Endothelial cell of umbilical vein (primary cell): ENCODE data around the gene DIP2C. TPM values are rescaled to one million over a fixed set of nuclear protein-coding genes. Genes with fewer than 3 reads are reported as not detected.

Experiments used
- BruUV-seq: library from RNA; stranded (reverse); fragments of 400-500 nt; replicated peaks from 2 replicates; lab custom pipeline; 2021; lab: Mats Ljungman, UMichigan
- CTCF ChIA-PET: fragments of 300-600, 350-600 bp; sonication (Branson Sonifier 250); formaldehyde crosslinking; loops from one replicate; lab custom pipeline; 2021; ENCODE audit warnings: antibody characterized with exemption, inconsistent platforms; lab: Charles Lee
- POLR2A ChIA-PET: fragments of 300-600, 350-600 bp; sonication (Branson Sonifier 250); formaldehyde crosslinking; loops from one replicate; lab custom pipeline; 2021; ENCODE audit warnings: antibody characterized with exemption, inconsistent platforms; lab: Charles Lee
- DNase-seq: peaks from one replicate; pipeline ENCODE4 v3.0.0-alpha.2; 2011; ENCODE audit warnings: low read depth, low spot score
- FAIRE-seq: peaks from 2 replicates; lab custom pipeline; 2011; peaks lifted over from hg19 to GRCh38; lab: Jason Lieb, UNC
- H2AFZ ChIP-seq: 2 replicates; pipeline ENCODE4 v1.6.0; 2012; ENCODE audit warnings: low read depth, low read length, control low read depth, inconsistent platforms
- H3K27ac ChIP-seq: 2 replicates; pipeline ENCODE4 v1.5.1; 2011; ENCODE audit warnings: low read depth, mild to moderate bottlenecking, control low read depth, low read length, moderate library complexity; ENCODE audit not compliant: insufficient read depth
- H3K27me3 ChIP-seq, 2 experiments: 2 replicates each; pipeline versions ENCODE4 v1.6.0 to v1.6.1; 2011; ENCODE audit warnings: low read length in 2 of 2, mixed read lengths in 1 of 2; ENCODE audit not compliant: control insufficient read depth in 2 of 2, insufficient read depth in 2 of 2
- H3K36me3 ChIP-seq, 2 experiments: 2 replicates in 1 of 2; 3 replicates in 1 of 2; pipeline ENCODE4 v1.5.1; 2011; ENCODE audit warnings: low read length in 2 of 2, mild to moderate bottlenecking in 1 of 2, moderate library complexity in 1 of 2; ENCODE audit not compliant: control insufficient read depth in 2 of 2, insufficient read depth in 2 of 2; ENCODE audit errors: extremely low read depth in 1 of 2
- H3K4me1 ChIP-seq: 3 replicates; pipeline ENCODE4 v1.5.1; 2011; ENCODE audit warnings: mild to moderate bottlenecking, low read length; ENCODE audit not compliant: control insufficient read depth, insufficient read depth; ENCODE audit errors: extremely low read depth
- H3K4me2 ChIP-seq: 2 replicates; pipeline ENCODE4 v1.6.1; 2011; ENCODE audit warnings: low read length, control low read depth, mixed read lengths; ENCODE audit not compliant: insufficient read depth
- H3K4me3 ChIP-seq, 3 experiments: fragments of 200-600 bp in 1 of 3; sonication (generic), shearing (Covaris generic) in 1 of 3; replicated peaks in 1 of 3; 2 replicates each; pipeline ENCODE4 v1.5.1; 2011 to 2016; ENCODE audit warnings: control low read depth in 3 of 3, low read length in 3 of 3, mild to moderate bottlenecking in 2 of 3, inconsistent platforms in 1 of 3, low read depth in 1 of 3, moderate library complexity in 1 of 3; ENCODE audit not compliant: insufficient read depth in 1 of 3
- H3K79me2 ChIP-seq: 2 replicates; pipeline ENCODE4 v1.6.0; 2012; ENCODE audit warnings: low read length, inconsistent platforms; ENCODE audit not compliant: control insufficient read depth, insufficient read depth
- H3K9ac ChIP-seq: replicated peaks from 2 replicates; pipeline ENCODE3; 2011; ENCODE audit warnings: low read length, control low read depth; ENCODE audit not compliant: insufficient read depth; ENCODE audit errors: extremely low read depth
- H3K9me1 ChIP-seq: replicated peaks from 3 replicates; pipeline ENCODE4 v1.6.0; 2011; ENCODE audit warnings: mild to moderate bottlenecking, low read length; ENCODE audit not compliant: control insufficient read depth, insufficient read depth; ENCODE audit errors: extremely low read depth
- H3K9me3 ChIP-seq: replicated peaks from 2 replicates; pipeline ENCODE4 v1.5.1; 2012; ENCODE audit warnings: low read length, inconsistent platforms; ENCODE audit not compliant: control insufficient read depth, insufficient read depth
- H4K20me1 ChIP-seq: replicated peaks from 2 replicates; pipeline ENCODE3; 2011; ENCODE audit warnings: mild to moderate bottlenecking, low read length; ENCODE audit not compliant: control insufficient read depth, insufficient read depth; ENCODE audit errors: extremely low read depth
- CTCF ChIP-seq, 2 donors: IDR thresholded peaks; 1 replicate in 1 of 2; 2 replicates in 1 of 2; pipeline ENCODE4 v1.5.1; 2011; ENCODE audit warnings: low read length in 2 of 2, mild to moderate bottlenecking in 2 of 2, moderate library complexity in 2 of 2, control low read depth in 1 of 2, inconsistent platforms in 1 of 2, low read depth in 1 of 2; ENCODE audit not compliant: insufficient read depth in 1 of 2; ENCODE audit errors: extremely low read depth in 1 of 2
- EZH2 ChIP-seq: IDR thresholded peaks from 2 replicates; pipeline ENCODE4 v1.6.1; 2012; ENCODE audit warnings: borderline replicate concordance, low read depth, mild to moderate bottlenecking, moderate library complexity, low read length, inconsistent platforms; ENCODE audit not compliant: severe bottlenecking
- FOS ChIP-seq: IDR thresholded peaks from 2 replicates; pipeline ENCODE4 v1.6.1; 2011; ENCODE audit warnings: mild to moderate bottlenecking, low read length, moderate library complexity, borderline replicate concordance; ENCODE audit not compliant: insufficient read depth
- GATA2 ChIP-seq: IDR thresholded peaks from 2 replicates; pipeline ENCODE4 v1.7.0; 2011; ENCODE audit warnings: low read depth, mild to moderate bottlenecking, moderate library complexity, mixed read lengths, low read length; ENCODE audit not compliant: insufficient read length, insufficient read depth
- JUN ChIP-seq: IDR thresholded peaks from 2 replicates; pipeline ENCODE4 v1.6.1; 2011; ENCODE audit warnings: borderline replicate concordance, low read depth; ENCODE audit not compliant: insufficient read length, insufficient read depth
- MYC ChIP-seq: IDR thresholded peaks from one replicate; pipeline ENCODE4 v1.6.1; 2011; ENCODE audit warnings: mild to moderate bottlenecking, low read depth, low read length
- POLR2A ChIP-seq: IDR thresholded peaks from 2 replicates; pipeline ENCODE4 v1.6.1; 2012; ENCODE audit warnings: low read depth, mild to moderate bottlenecking, control low read depth, low read length
- POLR2AphosphoS5 ChIP-seq: IDR thresholded peaks from 2 replicates; pipeline ENCODE4 v1.6.1; 2012; ENCODE audit warnings: low read depth, mild to moderate bottlenecking, control low read depth, low read length, moderate library complexity; ENCODE audit not compliant: insufficient read depth
- dilution Hi-C: fragments of 300-500 bp; cut with MboI; formaldehyde crosslinking; loops from one replicate; pipeline ENCODE4 v1.15.0; 2019; ENCODE audit warnings: low sequenced_read_pairs; ENCODE audit not compliant: extremely low pct_ligation_motif_present
- intact Hi-C: fragments of 100-400 bp; cut with micrococcal nuclease; formaldehyde crosslinking; loops from one replicate; pipeline ENCODE4 v1.10.0; 2022
- polyA plus RNA-seq, 4 experiments: library from polyadenylated mRNA; depleted of rRNA in 3 of 4; stranded (reverse) in 3 of 4; unstranded in 1 of 4; fragments of >200 nt; gene quantifications; 2 replicates each; pipeline versions ENCODE4 v1.2.1 to v1.2.3, GENCODE V29; 2011 to 2012; ENCODE audit warnings: missing spikeins in 1 of 4
- total RNA-seq: library from RNA; stranded (reverse); gene quantifications from 2 replicates; pipeline ENCODE4 v1.2.3, GENCODE V29; 2021
- TF ChIP-seq, protein P1 (sequence below): IDR thresholded peaks from 2 replicates; pipeline ENCODE4 v1.6.1; 2011; ENCODE audit not compliant: insufficient read depth, insufficient read length

The DIP2C gene
- total and polyA plus RNA-seq, 2 donors (not counting 3 experiments of a cell fraction or from before 2014, with no cell fraction given), result 3.6 to 10.7 TPM

DNA sequence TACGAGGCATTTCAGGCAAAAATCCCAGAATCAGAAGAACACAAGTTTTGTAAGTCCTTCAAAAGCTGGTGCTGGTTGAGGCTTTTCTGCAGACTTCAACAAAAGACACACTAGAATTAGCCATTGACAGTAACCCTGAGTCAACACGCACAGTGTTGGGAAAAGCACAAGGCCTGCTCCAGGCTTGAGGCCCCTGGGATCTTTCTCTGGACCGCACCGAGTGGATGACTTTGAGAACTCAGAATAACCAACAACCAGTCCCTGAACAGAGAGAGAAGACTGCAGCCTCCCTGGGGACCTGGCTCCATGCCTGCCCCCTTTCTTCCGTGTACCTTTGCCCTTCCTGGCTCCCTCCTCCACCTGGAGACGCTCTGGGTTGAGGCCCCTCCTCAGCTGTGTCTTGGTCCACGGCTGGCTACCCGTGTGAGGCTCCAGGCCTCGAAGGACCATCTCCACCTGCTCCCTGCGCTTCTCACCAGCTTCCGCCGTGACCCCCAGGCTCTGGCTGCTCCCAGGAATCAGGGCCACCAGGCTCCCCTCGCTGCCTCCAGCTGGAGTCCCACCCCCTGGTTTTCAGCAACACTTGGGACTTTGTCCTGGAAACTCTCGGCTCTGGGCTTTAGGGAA, 28.4 kb downstream of the DIP2C start:
- no peaks in the 10 kb centered on the region for H3K36me3 ChIP-seq
- no peak for TF ChIP-seq CTCF (IDR thresholded peaks at IDR 0.05; ENCODE audit: extremely low read depth in 1 of 2, insufficient read depth in 1 of 2, low read depth in 1 of 2, low read length in 2 of 2)
- no peak for TF ChIP-seq MYC
- TF ChIP-seq JUN, result no peak
- TF ChIP-seq EZH2, result no peak
- TF ChIP-seq, protein P1, sequence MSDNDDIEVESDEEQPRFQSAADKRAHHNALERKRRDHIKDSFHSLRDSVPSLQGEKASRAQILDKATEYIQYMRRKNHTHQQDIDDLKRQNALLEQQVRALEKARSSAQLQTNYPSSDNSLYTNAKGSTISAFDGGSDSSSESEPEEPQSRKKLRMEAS, result no peak
- no peak for TF ChIP-seq GATA2
- no peak for TF ChIP-seq FOS
- TF ChIP-seq POLR2A, result no peak
- no peak for TF ChIP-seq POLR2AphosphoS5
- peaks cover 10% of the 10 kb centered on the region for H3K4me1 ChIP-seq
- CTCF ChIA-PET, result interaction anchor here (1.1 to 1.2 kb wide), 2 partner anchors 42 to 150 kb away, joined by 3 to 4 read pairs; no protein-coding TSS in a partner anchor
- no TSS peak for BruUV-seq
- POLR2A ChIA-PET, result no interaction called here
- no peaks in the 10 kb centered on the region for H4K20me1 ChIP-seq
- H3K27me3 ChIP-seq, result no peaks in the 10 kb centered on the region
- H3K4me3 ChIP-seq, result no peak overlapping the region
- no peak overlapping the region for H3K27ac ChIP-seq
- dilution Hi-C loops, result no loop called here
- H3K4me2 ChIP-seq, result no peak overlapping the region
- no peak overlapping the region for H3K9ac ChIP-seq
- intact Hi-C loops, result no loop called here
- H3K79me2 ChIP-seq, result peaks cover 2% of the 10 kb centered on the region
- DNase-seq, result no peak
- H3K9me3 ChIP-seq, result no peaks in the 10 kb centered on the region
- H3K9me1 ChIP-seq, result no peaks in the 10 kb centered on the region
- H2AFZ ChIP-seq, result no peak overlapping the region
- FAIRE-seq, result peak; percentile 49
